Stimulated activated CD4-positive, alpha-beta T cell treated with anti-CD3 and anti-CD28 coated beads, Interleukin-4, amount 100 ng/mL, for 48 hours (primary cell): ENCODE data around the gene CACNA2D2.

Experiments
- DNase-seq, 2 donors: peaks; one replicate each; pipeline ENCODE4 v3.0.0-alpha.2; 2020; ENCODE audit warnings: low read depth in 2 of 2

The CACNA2D2 gene

GRCh38 chr3:50502225-50502583 lies 1.2 kb downstream of the CACNA2D2 start:
- DNase-seq: no peak

- no peak for DNase-seq
These were observed 7.6 kb downstream of the CACNA2D2 start for GRCh38 chr3:50495609-50496423.

GRCh38 chr3:50494126-50494525 lies 9.3 kb downstream of the CACNA2D2 start:
- no peak for DNase-seq

GRCh38 chr3:50493623-50494022 lies 9.8 kb downstream of the CACNA2D2 start:
- DNase-seq: no peak

- DNase-seq: no peak
These were observed 10.3 kb downstream of the CACNA2D2 start for GRCh38 chr3:50493086-50493485.

GRCh38 chr3:50491023-50491422 lies 12.4 kb downstream of the CACNA2D2 start:
- no peak for DNase-seq

GRCh38 chr3:50490424-50490823 lies 13.0 kb downstream of the CACNA2D2 start:
- DNase-seq: no peak

- no peak for DNase-seq
These were observed 16.3 kb downstream of the CACNA2D2 start for GRCh38 chr3:50487181-50487580.

GRCh38 chr3:50486219-50486888 lies 17.1 kb downstream of the CACNA2D2 start:
- no peak for DNase-seq

- no peak for DNase-seq
These were observed 18.7 kb downstream of the CACNA2D2 start for GRCh38 chr3:50484722-50485121.

GRCh38 chr3:50483374-50483773 lies 20.1 kb downstream of the CACNA2D2 start:
- no peak for DNase-seq

GRCh38 chr3:50481992-50482391 lies 21.4 kb downstream of the CACNA2D2 start:
- no peak for DNase-seq

GRCh38 chr3:50480471-50480870 lies 23.0 kb downstream of the CACNA2D2 start:
- no peak for DNase-seq

- no peak for DNase-seq
These were observed 23.9 kb downstream of the CACNA2D2 start for GRCh38 chr3:50479523-50479922.

GRCh38 chr3:50478671-50479260 lies 24.7 kb downstream of the CACNA2D2 start:
- DNase-seq: no peak

- no peak for DNase-seq
These were observed 25.4 kb downstream of the CACNA2D2 start for GRCh38 chr3:50478051-50478450.

GRCh38 chr3:50475348-50475747 lies 28.1 kb downstream of the CACNA2D2 start:
- DNase-seq: no peak

- no peak for DNase-seq
These were observed 28.7 kb downstream of the CACNA2D2 start for GRCh38 chr3:50474717-50475116.

- no peak for DNase-seq
These were observed 29.7 kb downstream of the CACNA2D2 start for GRCh38 chr3:50473768-50474167.

- DNase-seq: no peak
These were observed 30.5 kb downstream of the CACNA2D2 start for GRCh38 chr3:50472958-50473357.

- no peak for DNase-seq
These were observed 32.8 kb downstream of the CACNA2D2 start for GRCh38 chr3:50470658-50471057.

- no peak for DNase-seq
These were observed 35.5 kb downstream of the CACNA2D2 start for GRCh38 chr3:50467919-50468318.

- no peak for DNase-seq
These were observed 37.3 kb downstream of the CACNA2D2 start for GRCh38 chr3:50466177-50466576.
